Nephron (organoid): ENCODE data around the gene TSHR.

Source experiments
- H3K27ac Mint-ChIP-seq, 3 experiments: 2 replicates each; pipeline ENCODE4 v1.8.0; 2020; ENCODE audit warnings: mixed read lengths in 3 of 3, mild to moderate bottlenecking in 2 of 3, moderate library complexity in 1 of 3
- H3K27me3 Mint-ChIP-seq: 2 replicates; pipeline ENCODE4 v1.8.0; 2021; ENCODE audit warnings: low read depth, mild to moderate bottlenecking, moderate library complexity, mixed read lengths
- H3K36me3 Mint-ChIP-seq: 2 replicates; pipeline ENCODE4 v1.8.0; 2020; ENCODE audit warnings: low read depth, mixed read lengths
- H3K4me1 Mint-ChIP-seq: 2 replicates; pipeline ENCODE4 v1.8.0; 2020; ENCODE audit warnings: mixed read lengths
- H3K4me3 Mint-ChIP-seq, 3 experiments: 2 replicates each; pipeline ENCODE4 v1.8.0; 2020; ENCODE audit warnings: mild to moderate bottlenecking in 3 of 3, mixed read lengths in 3 of 3, moderate library complexity in 2 of 3
- H3K9me3 Mint-ChIP-seq: 2 replicates; pipeline ENCODE4 v1.8.0; 2020; ENCODE audit warnings: mixed read lengths
- TF ChIP-seq, protein P1 (sequence below), 3 experiments: fragments of 200-600 bp; sonication (generic); IDR thresholded peaks; one replicate each; pipeline ENCODE4 v1.5.0; 2021; ENCODE audit warnings: antibody characterized with exemption in 3 of 3; ENCODE audit not compliant: unreplicated experiment in 3 of 3

The TSHR gene

DNA sequence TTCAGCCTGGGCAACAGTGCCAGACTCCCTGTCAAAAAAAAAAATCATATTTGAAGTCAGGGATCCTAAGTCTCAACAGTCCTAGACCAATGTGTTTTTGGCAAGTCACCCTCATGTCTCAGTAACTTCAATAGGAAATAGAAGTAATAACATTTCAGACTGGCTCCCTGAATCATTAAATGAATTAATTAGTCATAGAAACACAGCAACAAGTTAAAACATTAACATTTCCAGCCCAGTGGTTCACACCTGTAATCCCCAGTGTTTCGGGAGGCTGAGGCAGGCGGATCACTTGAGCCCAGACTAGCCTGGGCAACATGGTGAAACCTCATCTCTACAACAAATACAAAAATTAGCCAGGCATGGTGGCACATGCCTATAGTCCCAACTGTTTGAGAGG is 140.1 kb downstream of the TSHR start:
- H3K9me3 Mint-ChIP-seq, result no peaks in the 10 kb centered on the region
- H3K4me1 Mint-ChIP-seq, result no peaks in the 10 kb centered on the region
- H3K4me3 Mint-ChIP-seq, result no peak overlapping the region
- TF ChIP-seq, protein P1, sequence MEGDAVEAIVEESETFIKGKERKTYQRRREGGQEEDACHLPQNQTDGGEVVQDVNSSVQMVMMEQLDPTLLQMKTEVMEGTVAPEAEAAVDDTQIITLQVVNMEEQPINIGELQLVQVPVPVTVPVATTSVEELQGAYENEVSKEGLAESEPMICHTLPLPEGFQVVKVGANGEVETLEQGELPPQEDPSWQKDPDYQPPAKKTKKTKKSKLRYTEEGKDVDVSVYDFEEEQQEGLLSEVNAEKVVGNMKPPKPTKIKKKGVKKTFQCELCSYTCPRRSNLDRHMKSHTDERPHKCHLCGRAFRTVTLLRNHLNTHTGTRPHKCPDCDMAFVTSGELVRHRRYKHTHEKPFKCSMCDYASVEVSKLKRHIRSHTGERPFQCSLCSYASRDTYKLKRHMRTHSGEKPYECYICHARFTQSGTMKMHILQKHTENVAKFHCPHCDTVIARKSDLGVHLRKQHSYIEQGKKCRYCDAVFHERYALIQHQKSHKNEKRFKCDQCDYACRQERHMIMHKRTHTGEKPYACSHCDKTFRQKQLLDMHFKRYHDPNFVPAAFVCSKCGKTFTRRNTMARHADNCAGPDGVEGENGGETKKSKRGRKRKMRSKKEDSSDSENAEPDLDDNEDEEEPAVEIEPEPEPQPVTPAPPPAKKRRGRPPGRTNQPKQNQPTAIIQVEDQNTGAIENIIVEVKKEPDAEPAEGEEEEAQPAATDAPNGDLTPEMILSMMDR (IDR thresholded peaks at IDR 0.05; ENCODE audit: unreplicated experiment in 3 of 3), result no peak
- no peak overlapping the region for H3K27ac Mint-ChIP-seq
- no peaks in the 10 kb centered on the region for H3K27me3 Mint-ChIP-seq
- H3K36me3 Mint-ChIP-seq, result no peaks in the 10 kb centered on the region

GRCh38 chr14:81096656-81097055 is 141.2 kb downstream of the TSHR start:
- no peaks in the 10 kb centered on the region for H3K27me3 Mint-ChIP-seq
- H3K4me1 Mint-ChIP-seq, result no peaks in the 10 kb centered on the region
- no peak overlapping the region for H3K27ac Mint-ChIP-seq
- H3K9me3 Mint-ChIP-seq, result no peaks in the 10 kb centered on the region
- TF ChIP-seq, protein P1 (IDR thresholded peaks at IDR 0.05; ENCODE audit: unreplicated experiment in 3 of 3), result no peak
- no peaks in the 10 kb centered on the region for H3K36me3 Mint-ChIP-seq
- H3K4me3 Mint-ChIP-seq, result no peak overlapping the region

- no peaks in the 10 kb centered on the region for H3K36me3 Mint-ChIP-seq
- no peak overlapping the region for H3K4me3 Mint-ChIP-seq
- H3K4me1 Mint-ChIP-seq, result no peaks in the 10 kb centered on the region
- TF ChIP-seq, protein P1 (IDR thresholded peaks at IDR 0.05; ENCODE audit: unreplicated experiment in 3 of 3), result no peak
- no peaks in the 10 kb centered on the region for H3K27me3 Mint-ChIP-seq
- no peak overlapping the region for H3K27ac Mint-ChIP-seq
- H3K9me3 Mint-ChIP-seq, result no peaks in the 10 kb centered on the region
Observed at GRCh38 chr14:81102217-81102616, 146.8 kb downstream of the TSHR start.

DNA sequence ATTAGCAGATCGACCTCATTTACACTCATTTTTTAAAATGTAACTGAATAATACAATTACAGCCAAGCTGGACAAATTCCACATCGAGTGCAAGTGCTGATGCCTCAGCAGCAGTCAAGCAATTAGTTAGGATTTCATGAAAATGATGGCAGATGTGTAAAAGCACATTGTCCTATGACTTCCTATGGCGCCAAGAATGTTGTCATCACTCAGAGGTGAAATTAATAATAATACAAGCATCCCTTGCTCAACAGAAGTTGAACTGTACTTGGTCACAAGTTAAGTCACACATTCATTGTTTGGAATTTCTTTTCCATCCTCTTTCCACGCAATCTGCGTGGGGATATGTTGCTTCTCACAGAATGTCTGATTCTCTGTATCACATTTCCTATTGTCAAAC is 148.0 kb downstream of the TSHR start:
- Mint-ChIP-seq H3K27ac (no peak overlapping the region), H3K4me3 (no peak overlapping the region)

GRCh38 chr14:81105378-81105777 is 150.0 kb downstream of the TSHR start:
- no peaks in the 10 kb centered on the region for H3K4me1 Mint-ChIP-seq
- H3K4me3 Mint-ChIP-seq, result no peak overlapping the region
- H3K36me3 Mint-ChIP-seq, result no peaks in the 10 kb centered on the region
- peaks cover 3% of the 10 kb centered on the region for H3K27me3 Mint-ChIP-seq
- no peaks in the 10 kb centered on the region for H3K9me3 Mint-ChIP-seq
- TF ChIP-seq, protein P1 (IDR thresholded peaks at IDR 0.05; ENCODE audit: unreplicated experiment in 3 of 3), result no peak
- H3K27ac Mint-ChIP-seq, result no peak overlapping the region

More for the DNA sequence above, 148.0 kb downstream of the TSHR start:
- Mint-ChIP-seq H3K9me3 (no peaks in the 10 kb centered on the region), H3K27me3 (no peaks in the 10 kb centered on the region), H3K4me1 (no peaks in the 10 kb centered on the region), H3K36me3 (no peaks in the 10 kb centered on the region)
- TF ChIP-seq, protein P1 (IDR thresholded peaks at IDR 0.05; ENCODE audit: unreplicated experiment in 3 of 3), result no peak

GRCh38 chr14:81105961-81106360 is 150.5 kb downstream of the TSHR start:
- Mint-ChIP-seq H3K4me3 (no peak overlapping the region), H3K4me1 (no peaks in the 10 kb centered on the region), H3K27ac (no peak overlapping the region), H3K36me3 (no peaks in the 10 kb centered on the region), H3K9me3 (no peaks in the 10 kb centered on the region), H3K27me3 (peaks cover 3% of the 10 kb centered on the region)
- TF ChIP-seq, protein P1 (IDR thresholded peaks at IDR 0.05; ENCODE audit: unreplicated experiment in 3 of 3), result no peak
